G401 (cell line): Measurements from ENCODE around the gene RSKR. TPM values are rescaled to one million over a fixed set of nuclear protein-coding genes. Genes with fewer than 3 reads are reported as not detected.
"Not testable (repeated sequence)": the region's sequence is repeated elsewhere in the genome, so short reads cannot be mapped to it uniquely, and the experiment has no call there.

Source experiments
- DNase-seq: peaks from one replicate; pipeline ENCODE4 v3.0.0-alpha.2; 2015; ENCODE audit warnings: low spot score
- in situ Hi-C: cut with HindIII; loops from 2 replicates; pipeline ENCODE4 v1.10.0; 2016; ENCODE audit warnings: low sequenced_read_pairs, mixed read lengths
- total RNA-seq: library from RNA; depleted of rRNA; stranded (reverse); fragments of >200 nt; shearing (Covaris generic); gene quantifications from 2 replicates; pipeline ENCODE4 v1.2.3, GENCODE V29; 2014; rRNA removed

Gene RSKR, protein sequence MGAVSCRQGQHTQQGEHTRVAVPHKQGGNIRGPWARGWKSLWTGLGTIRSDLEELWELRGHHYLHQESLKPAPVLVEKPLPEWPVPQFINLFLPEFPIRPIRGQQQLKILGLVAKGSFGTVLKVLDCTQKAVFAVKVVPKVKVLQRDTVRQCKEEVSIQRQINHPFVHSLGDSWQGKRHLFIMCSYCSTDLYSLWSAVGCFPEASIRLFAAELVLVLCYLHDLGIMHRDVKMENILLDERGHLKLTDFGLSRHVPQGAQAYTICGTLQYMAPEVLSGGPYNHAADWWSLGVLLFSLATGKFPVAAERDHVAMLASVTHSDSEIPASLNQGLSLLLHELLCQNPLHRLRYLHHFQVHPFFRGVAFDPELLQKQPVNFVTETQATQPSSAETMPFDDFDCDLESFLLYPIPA
- total RNA-seq, result 1.3 and 2.7 TPM in 2 replicates

DNA sequence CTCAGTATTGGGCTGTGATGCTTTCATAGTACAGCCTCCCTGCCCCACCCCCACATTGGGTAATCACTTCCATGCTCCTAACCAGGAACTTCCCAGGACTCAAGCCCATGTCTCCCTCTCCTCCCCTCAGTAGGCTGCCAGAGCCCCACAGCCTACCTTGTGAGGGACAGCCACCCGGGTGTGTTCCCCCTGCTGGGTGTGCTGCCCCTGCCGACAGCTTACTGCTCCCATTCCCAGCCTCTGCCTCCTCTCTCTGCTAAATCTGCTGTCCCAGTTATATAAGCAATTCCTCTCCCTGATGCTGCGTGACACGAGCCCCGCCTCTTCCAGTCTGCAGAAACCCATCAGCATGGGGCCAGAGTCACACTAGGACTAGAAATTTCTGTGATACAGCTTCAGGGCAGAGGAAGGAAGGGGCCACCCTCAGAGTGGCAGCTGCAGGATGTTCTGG lies at the start of gene RSKR:
TSS of gene RSKR (minus strand) at position 255 of the 451 bp plus-strand sequence. CDS start at position 231, 24 bp downstream.
- peak; percentile 54 for DNase-seq
- in situ Hi-C loops, result no loop called here

- in situ Hi-C loops, result no loop called here
Measured at GRCh38 chr17:28663723-28664122, 49.7 kb upstream of the RSKR start.

DNA sequence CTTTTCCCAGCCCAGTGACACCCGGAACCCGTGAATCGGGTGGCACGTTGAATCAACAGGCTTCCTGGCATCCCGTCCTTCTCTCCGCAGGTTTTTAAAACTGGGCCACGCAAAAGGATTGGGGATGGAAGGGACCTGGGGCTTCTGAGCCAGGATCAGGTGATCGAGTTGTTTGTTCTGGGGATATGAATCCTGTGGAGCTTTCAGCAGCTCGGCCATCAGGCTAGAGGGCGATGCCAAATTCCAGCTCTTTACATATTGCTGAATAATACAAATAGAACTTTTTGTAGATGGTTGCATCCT lies 48.5 kb upstream of the RSKR start:
- no peak for DNase-seq
- in situ Hi-C loops, result no loop called here

More at GRCh38 chr17:28663723-28664122, 49.7 kb upstream of the RSKR start:
- DNase-seq, result no peak

- DNase-seq, result peak; percentile 93
- in situ Hi-C loops, result no loop called here
Measured at GRCh38 chr17:28661635-28662526, 47.9 kb upstream of the RSKR start, which contains the start of the genes SDF2 and SUPT6H. Gene SDF2 (minus strand): TSS chr17:28661906. CDS start chr17:28661876, 30 bp downstream. Gene SUPT6H (plus strand): TSS chr17:28662205. CDS start chr17:28673402, 11,197 bp downstream.

- DNase-seq, in situ Hi-C loops: not testable (repeated sequence)
Measured at GRCh38 chr17:28659497-28659881, 45.5 kb upstream of the RSKR start.

DNA sequence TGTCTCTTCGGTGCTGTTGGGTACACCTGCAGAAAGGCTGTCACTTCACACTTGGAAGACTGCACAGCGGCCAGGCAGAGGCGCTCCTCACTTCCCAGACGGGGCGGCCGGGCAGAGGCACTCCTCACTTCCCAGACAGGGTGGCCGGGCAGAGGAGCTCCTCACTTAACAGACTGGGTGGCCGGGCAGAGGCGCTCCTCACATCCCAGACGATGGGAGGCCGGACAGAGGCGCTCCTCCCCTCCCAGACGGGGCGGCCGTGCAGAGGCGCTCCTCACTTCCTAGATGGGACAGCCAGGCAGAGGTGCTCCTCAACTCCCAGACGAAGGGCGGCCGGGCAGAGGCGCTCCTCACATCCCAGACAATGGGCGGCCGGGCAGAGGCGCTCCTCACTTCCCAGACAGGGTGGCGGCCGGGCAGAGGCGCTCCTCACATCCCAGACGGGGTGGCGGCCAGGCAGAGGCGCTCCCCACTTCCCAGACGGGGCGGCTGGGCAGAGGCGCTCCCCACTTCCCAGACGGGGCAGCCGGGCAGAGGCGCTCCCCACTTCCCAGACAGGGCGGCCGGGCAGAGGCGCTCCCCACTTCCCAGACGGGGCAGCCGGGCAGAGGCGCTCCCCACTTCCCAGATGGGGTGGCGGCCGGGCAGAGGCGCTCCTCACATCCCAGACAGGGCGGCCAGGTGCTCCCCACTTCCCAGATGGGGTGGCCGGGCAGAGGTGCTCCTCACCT lies 44.9 kb upstream of the RSKR start:
- in situ Hi-C loops, DNase-seq: not testable (repeated sequence)

GRCh38 chr17:28658342-28658741 lies 44.4 kb upstream of the RSKR start:
- in situ Hi-C loops, DNase-seq: not testable (repeated sequence)

- in situ Hi-C loops, result no loop called here
- DNase-seq, result no peak
Measured at GRCh38 chr17:28657756-28658155, 43.8 kb upstream of the RSKR start.

- DNase-seq, result no peak
- in situ Hi-C loops, result no loop called here
Measured at GRCh38 chr17:28655160-28655559, 41.2 kb upstream of the RSKR start.

- in situ Hi-C loops, result no loop called here
- DNase-seq, result no peak
Measured at GRCh38 chr17:28648698-28649097, 34.7 kb upstream of the RSKR start.

DNA sequence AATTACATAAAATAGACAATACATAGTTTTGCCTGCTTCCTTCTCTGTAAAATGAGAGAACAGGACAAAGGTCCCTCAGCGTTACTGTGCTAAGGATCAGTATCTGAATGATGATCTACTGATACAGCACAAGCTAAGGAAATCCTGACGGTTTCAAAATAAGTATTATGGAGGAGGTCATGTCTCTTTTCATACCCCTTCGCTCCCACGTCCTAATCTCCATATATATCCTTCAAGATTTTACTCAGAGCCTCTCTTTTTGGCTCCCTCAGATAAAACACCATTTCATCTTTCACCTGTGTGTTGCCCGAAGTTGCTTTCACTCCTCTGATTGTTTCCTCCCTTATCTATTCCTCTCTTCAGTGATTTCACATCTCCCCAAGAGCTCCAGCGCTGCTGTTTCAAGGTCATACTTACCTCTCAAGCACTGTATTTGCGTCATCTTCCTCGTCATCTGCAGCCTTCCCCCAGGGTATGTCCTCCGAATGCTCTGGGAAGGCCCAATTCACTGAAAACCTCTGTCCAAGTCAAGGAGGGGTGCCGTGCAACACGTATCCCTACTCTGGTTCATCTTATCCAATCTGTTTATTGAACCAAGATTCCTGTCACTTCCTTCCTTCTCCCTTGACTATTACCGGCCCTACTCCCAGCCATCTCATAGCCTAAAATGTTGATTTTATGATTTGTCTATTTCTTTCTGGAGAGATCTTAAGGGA lies 32.2 kb upstream of the RSKR start:
- in situ Hi-C loops, result no loop called here
- no peak for DNase-seq

DNA sequence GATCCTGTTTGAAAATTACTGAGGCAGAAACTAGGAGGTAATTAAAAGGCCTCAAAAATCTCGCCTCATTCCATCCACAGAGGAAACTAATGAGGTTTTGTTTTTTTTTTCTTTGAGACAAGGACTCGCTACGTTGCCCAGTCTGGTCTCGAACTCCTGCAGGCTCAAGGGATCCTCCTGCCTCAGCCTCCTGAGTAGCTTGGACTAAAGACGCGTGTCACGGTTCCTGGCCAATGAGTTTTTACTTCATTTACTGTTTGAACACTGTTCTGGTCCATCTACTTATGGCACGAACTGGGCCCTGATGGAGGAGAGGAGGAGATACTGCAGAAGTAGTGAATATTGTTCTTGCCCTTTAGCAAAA lies 31.6 kb upstream of the RSKR start:
- no peak for DNase-seq
- in situ Hi-C loops, result no loop called here

DNA sequence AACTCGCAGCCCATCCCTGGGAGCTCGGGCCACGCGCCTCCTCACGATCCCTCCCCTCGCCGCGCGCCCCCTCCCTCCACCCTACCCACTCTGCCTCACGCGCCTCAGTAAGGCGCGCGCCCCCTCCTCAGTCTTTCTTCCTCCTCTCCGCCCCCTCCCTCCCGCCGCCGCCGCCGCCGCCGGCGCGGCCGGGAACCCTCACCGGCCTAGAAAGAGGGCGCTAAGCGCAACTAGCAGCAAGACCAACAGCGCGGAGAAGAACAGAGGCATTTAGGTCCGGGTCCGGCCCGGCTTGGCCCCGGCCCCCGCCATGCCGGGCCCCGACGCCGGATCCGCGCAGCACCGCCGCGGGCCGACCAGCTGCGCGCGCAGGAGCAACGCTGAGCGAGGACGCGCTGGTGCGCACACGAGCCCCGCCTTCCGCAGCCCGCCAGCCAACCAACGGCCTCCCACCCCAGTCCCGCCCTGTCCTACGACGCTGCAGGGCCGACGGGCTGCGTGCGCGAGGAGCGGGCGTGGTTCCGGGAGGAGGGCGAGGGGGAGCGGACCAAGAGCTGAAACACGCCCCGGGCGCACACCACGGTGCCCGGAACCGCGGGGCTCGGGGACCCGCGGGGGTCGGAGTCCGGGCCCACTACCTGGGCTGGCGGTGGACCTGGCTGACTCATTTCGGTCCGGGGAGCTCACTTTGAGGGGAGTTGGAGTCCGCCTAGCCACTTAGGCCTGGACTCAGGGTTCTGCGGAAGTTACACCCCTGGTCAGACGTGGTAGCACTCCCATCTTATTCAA lies 31.0 kb upstream of the RSKR start, which contains the start of gene BLTP2:
TSS of gene BLTP2 (minus strand) at position 372 of the 789 bp plus-strand sequence. CDS start at position 270, 102 bp downstream.
- in situ Hi-C loops, result no loop called here
- DNase-seq, result peak; percentile 93

DNA sequence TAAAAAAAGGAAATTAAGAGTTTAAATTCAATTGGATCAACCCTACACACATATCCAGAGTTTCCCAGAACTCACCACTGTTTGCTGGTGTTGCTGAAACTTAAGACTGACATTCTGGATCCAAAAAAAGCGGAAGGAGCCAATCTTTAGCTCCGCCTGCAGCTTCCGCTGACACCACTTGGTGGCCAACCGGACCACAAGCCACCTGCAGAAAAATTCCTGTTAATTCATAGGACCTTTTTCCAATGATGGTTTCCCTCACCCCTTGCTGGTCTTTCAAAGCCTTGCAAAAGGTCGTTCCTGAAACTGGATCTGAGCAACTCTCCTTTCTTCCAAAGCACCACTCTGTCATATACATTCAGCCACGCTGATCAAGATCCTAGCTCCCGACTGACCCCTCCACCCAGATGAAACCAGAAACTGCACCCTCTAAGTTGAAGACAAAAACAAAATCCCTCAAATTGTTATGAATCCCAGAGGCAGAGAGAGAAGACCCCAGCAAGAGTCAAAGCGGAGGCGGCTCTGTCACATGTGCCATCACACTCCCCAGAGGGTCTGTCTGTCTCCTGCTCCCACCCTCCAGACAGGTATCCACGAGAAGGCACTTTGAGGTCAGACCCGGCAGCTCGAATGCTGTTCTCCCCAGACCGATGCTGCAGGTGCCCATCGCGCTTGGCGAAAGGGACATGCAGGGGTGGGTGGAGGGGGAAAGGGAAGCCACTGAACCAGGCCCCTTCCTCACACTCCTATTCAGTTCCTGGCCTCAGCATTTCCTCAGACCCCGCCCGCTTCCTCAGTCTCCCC lies 30.2 kb upstream of the RSKR start:
- in situ Hi-C loops, result no loop called here
- DNase-seq, result peak; percentile 53

DNA sequence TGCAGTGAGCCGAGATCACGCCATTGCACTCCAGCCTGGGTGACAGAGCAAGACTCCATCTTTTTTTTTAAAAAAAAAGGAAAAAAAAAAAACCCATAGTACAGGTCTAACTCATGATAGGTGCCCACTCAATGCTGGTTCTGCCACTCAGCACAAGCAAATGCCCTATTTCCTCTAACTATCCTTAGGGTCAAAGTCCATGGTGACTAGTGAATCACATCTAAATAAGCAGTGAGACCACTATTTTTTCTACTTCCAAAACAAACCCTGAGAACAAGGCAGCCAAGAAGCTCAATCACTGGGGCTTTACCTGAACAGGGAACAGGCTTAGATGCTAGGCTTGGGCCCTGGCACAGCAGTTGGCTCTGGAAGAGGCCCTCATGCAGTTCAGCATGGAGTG lies 27.6 kb upstream of the RSKR start:
- in situ Hi-C loops, result no loop called here
- no peak for DNase-seq

DNA sequence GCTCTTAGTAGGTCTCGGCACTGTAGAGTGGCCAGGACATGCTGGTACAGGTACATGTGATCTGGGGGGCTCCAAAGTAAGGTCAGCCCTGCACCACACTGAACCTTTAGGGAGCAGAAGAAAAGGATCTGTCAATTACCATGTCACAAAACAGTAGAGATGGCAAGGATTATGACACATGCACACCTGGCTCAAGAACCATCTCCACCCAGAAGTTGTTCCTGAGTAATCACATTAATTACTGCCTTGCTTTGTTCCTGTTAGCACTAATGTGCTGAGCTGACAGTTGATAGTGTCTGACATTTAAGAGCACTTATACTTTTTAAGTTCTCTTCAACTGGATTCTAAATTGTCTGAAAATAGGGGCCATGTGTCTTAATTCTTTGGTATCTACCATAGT lies 21.5 kb upstream of the RSKR start:
- no peak for DNase-seq
- in situ Hi-C loops, result no loop called here

DNA sequence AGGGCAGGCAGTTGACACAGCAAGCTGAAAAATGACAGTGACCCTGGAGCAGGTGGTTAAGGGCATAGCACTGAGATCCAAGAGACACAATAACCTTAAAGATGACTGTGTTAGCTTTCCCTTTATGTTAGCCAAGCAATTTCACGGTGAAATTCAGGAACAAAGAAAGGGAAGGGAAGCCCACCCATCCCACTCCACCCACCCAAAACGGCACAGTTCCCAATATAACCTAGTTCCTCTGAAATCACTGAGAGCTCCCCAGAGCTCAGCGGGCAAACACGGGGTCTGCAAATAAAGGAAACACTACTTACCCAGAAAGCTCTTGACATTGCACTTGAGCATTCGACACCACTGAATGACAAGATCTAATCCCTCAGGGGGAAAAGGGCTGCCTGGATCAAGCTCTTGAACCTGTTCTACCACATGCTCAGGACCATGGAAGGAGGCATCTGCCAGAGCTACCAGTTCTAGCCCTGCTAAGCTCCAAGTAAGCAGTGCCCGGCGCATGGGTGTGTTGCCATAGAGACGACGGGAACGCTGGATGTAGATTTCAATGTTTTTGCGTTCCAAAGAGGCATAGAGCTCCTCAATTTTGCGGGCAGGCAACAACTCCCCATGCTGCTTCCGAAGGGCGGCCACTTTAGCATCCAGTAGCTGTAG lies 20.4 kb upstream of the RSKR start:
- in situ Hi-C loops, result no loop called here
- DNase-seq, result no peak
